IMR-90 (cell line): ENCODE results near the gene SERPINA12.

Experiments
- POLR2A ChIP-seq: IDR thresholded peaks from 2 replicates; pipeline ENCODE4 v1.6.1; 2012; ENCODE audit warnings: mild to moderate bottlenecking, low read depth, low read length
- RAD21 ChIP-seq: IDR thresholded peaks from 2 replicates; pipeline ENCODE4 v1.6.1; 2012; ENCODE audit warnings: low read length, improper control_type of control experiment
- RCOR1 ChIP-seq: IDR thresholded peaks from 2 replicates; pipeline ENCODE4 v1.6.1; 2012; ENCODE audit warnings: mild to moderate bottlenecking, low read length, improper control_type of control experiment; ENCODE audit not compliant: insufficient replicate concordance
- TF ChIP-seq, protein P1 (sequence below): conservative IDR thresholded peaks from 2 replicates; pipeline ENCODE4 v1.5.1; 2012; ENCODE audit warnings: mild to moderate bottlenecking, low read depth, low read length, improper control_type of control experiment

DNA sequence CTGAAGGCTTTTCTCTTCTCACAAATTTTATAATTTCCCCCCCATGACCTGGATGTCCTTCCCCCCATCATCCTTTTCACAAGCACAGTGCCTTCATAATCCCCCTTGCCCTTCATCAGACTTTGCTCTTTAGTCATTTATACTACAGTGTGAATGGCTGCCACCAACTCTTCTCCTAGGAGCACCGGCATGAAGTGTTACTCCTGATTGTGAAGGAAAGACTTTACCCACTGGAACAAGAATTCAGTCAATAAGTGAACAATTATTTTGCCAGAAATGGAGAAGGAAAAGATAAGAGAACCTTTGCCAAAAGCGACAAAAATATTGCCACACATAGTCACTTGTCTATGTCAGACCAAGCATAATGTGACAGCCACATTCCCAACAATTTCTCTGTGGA, 38.2 kb downstream of the SERPINA12 start:
- TF ChIP-seq POLR2A = no peak
- TF ChIP-seq, protein P1, sequence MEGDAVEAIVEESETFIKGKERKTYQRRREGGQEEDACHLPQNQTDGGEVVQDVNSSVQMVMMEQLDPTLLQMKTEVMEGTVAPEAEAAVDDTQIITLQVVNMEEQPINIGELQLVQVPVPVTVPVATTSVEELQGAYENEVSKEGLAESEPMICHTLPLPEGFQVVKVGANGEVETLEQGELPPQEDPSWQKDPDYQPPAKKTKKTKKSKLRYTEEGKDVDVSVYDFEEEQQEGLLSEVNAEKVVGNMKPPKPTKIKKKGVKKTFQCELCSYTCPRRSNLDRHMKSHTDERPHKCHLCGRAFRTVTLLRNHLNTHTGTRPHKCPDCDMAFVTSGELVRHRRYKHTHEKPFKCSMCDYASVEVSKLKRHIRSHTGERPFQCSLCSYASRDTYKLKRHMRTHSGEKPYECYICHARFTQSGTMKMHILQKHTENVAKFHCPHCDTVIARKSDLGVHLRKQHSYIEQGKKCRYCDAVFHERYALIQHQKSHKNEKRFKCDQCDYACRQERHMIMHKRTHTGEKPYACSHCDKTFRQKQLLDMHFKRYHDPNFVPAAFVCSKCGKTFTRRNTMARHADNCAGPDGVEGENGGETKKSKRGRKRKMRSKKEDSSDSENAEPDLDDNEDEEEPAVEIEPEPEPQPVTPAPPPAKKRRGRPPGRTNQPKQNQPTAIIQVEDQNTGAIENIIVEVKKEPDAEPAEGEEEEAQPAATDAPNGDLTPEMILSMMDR = no peak
- no peak for TF ChIP-seq RCOR1
- TF ChIP-seq RAD21 = no peak
